Measurements from ENCODE around the gene TIAM1.

Gene TIAM1

DNA sequence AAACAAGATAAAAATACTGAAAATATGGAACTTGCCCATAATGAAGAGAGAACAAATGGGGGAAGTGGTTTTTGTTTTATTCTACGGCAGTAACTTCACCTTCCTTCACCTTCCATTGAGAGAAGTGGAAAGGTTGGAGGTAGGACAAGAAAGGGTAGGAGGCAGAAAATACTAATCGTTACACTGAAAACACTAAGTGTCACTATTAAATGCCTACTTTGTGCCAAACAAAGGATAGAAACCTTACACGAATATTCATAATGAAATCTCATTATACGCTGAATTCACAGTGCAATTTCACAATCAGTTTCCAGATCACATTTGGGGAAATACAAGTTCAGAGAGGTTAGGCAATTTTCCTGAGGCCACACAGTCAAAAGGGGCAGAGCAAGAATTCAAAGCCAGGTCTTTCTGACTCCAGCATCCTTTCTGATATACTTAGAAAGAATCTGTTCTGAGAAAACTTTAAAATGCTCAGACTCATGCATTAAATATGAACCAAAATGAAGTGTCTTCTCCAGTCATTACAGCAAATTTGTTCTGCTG, 3.0 kb downstream of the TIAM1 start:
- Histone ChIP-seq H4K20me1 (ENCODE audit: insufficient read depth, low read length) (0 out of 2 replicates have a peak, but pooled peaks cover 2% of the 10 kb centered on the region), H3K27ac (ENCODE audit: low read length) (no peak overlapping the region), H3K79me2 (ENCODE audit: insufficient read depth, low read length) (no peaks in the 10 kb centered on the region), H2AFZ (ENCODE audit: low read depth, low read length) (no peak overlapping the region), H3K9me3 (ENCODE audit: insufficient read depth, low read length, severe bottlenecking) (no peaks in the 10 kb centered on the region), H3K27me3 (ENCODE audit: insufficient read depth, low read length, poor library complexity) (no peaks in the 10 kb centered on the region), H3K4me1 (ENCODE audit: insufficient read depth, low read length) (no peaks in the 10 kb centered on the region), H3K9ac (ENCODE audit: low read depth, low read length) (no peak overlapping the region), H3K36me3 (ENCODE audit: insufficient read depth, low read length) (no peaks in the 10 kb centered on the region), H3K4me2 (ENCODE audit: insufficient read depth, low read length) (no peak overlapping the region), H3K4me3 (ENCODE audit: low read depth in 1 of 2, low read length in 2 of 2) (no peak overlapping the region)
- ATAC-seq (ENCODE audit: insufficient read depth, low read depth) (no peak), DNase-seq (no peak)
- TF ChIP-seq, protein P1, sequence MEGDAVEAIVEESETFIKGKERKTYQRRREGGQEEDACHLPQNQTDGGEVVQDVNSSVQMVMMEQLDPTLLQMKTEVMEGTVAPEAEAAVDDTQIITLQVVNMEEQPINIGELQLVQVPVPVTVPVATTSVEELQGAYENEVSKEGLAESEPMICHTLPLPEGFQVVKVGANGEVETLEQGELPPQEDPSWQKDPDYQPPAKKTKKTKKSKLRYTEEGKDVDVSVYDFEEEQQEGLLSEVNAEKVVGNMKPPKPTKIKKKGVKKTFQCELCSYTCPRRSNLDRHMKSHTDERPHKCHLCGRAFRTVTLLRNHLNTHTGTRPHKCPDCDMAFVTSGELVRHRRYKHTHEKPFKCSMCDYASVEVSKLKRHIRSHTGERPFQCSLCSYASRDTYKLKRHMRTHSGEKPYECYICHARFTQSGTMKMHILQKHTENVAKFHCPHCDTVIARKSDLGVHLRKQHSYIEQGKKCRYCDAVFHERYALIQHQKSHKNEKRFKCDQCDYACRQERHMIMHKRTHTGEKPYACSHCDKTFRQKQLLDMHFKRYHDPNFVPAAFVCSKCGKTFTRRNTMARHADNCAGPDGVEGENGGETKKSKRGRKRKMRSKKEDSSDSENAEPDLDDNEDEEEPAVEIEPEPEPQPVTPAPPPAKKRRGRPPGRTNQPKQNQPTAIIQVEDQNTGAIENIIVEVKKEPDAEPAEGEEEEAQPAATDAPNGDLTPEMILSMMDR (IDR thresholded peaks at IDR 0.05; ENCODE audit: borderline replicate concordance, extremely low read depth, low read length, poor library complexity, severe bottlenecking) = no peak
- TF ChIP-seq EZH2 (IDR thresholded peaks at IDR 0.05; ENCODE audit: borderline replicate concordance, low read depth, low read length, severe bottlenecking) = no peak

DNA sequence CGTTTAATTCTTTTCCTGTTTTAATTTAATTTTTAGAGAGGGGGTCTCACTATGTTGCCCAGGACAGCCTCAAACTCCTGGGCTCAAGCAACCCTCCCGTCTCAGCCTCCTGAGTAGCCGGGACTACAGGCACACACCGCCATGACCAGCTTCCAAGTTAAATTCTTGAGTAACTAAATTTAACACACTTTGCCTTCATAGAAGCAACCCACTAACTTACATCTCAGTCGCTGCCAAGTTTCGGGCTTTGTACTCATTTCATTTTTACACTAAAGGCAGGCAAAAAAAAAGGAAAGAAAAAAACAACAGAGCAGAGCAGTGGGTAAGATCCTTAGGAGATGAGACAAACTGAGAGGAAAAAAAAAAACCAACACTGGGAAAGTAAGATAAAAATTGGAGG, 3.5 kb downstream of the TIAM1 start:
- H3K4me3 ChIP-seq (ENCODE audit: low read depth in 1 of 2, low read length in 2 of 2) = no peak overlapping the region
- no peaks in the 10 kb centered on the region for H3K79me2 ChIP-seq (ENCODE audit: insufficient read depth, low read length)
- no peak overlapping the region for H3K4me2 ChIP-seq (ENCODE audit: insufficient read depth, low read length)
- 0 out of 2 replicates have a peak, but pooled peaks cover 2% of the 10 kb centered on the region for H4K20me1 ChIP-seq (ENCODE audit: insufficient read depth, low read length)
- H3K4me1 ChIP-seq (ENCODE audit: insufficient read depth, low read length) = no peaks in the 10 kb centered on the region
- no peak for DNase-seq
- no peak overlapping the region for H3K9ac ChIP-seq (ENCODE audit: low read depth, low read length)
- no peak for ATAC-seq (ENCODE audit: insufficient read depth, low read depth)
- no peak overlapping the region for H3K27ac ChIP-seq (ENCODE audit: low read length)
- TF ChIP-seq, protein P1 (IDR thresholded peaks at IDR 0.05; ENCODE audit: borderline replicate concordance, extremely low read depth, low read length, poor library complexity, severe bottlenecking) = no peak
- no peak for TF ChIP-seq EZH2 (IDR thresholded peaks at IDR 0.05; ENCODE audit: borderline replicate concordance, low read depth, low read length, severe bottlenecking)
- H3K27me3 ChIP-seq (ENCODE audit: insufficient read depth, low read length, poor library complexity) = no peaks in the 10 kb centered on the region
- H3K9me3 ChIP-seq (ENCODE audit: insufficient read depth, low read length, severe bottlenecking) = no peaks in the 10 kb centered on the region
- H3K36me3 ChIP-seq (ENCODE audit: insufficient read depth, low read length) = no peaks in the 10 kb centered on the region
- H2AFZ ChIP-seq (ENCODE audit: low read depth, low read length) = no peak overlapping the region

GRCh38 chr21:31339721-31340120, 4.3 kb downstream of the TIAM1 start:
- no peaks in the 10 kb centered on the region for H3K36me3 ChIP-seq (ENCODE audit: insufficient read depth, low read length)
- no peak overlapping the region for H3K9ac ChIP-seq (ENCODE audit: low read depth, low read length)
- no peak overlapping the region for H3K4me2 ChIP-seq (ENCODE audit: insufficient read depth, low read length)
- H3K4me3 ChIP-seq (ENCODE audit: low read depth in 1 of 2, low read length in 2 of 2) = no peak overlapping the region
- H3K27me3 ChIP-seq (ENCODE audit: insufficient read depth, low read length, poor library complexity) = no peaks in the 10 kb centered on the region
- DNase-seq (no peak), ATAC-seq (ENCODE audit: insufficient read depth, low read depth) (no peak)
- H3K4me1 ChIP-seq (ENCODE audit: insufficient read depth, low read length) = no peaks in the 10 kb centered on the region
- no peaks in the 10 kb centered on the region for H3K79me2 ChIP-seq (ENCODE audit: insufficient read depth, low read length)
- TF ChIP-seq, protein P1 (IDR thresholded peaks at IDR 0.05; ENCODE audit: borderline replicate concordance, extremely low read depth, low read length, poor library complexity, severe bottlenecking) = no peak
- no peak for TF ChIP-seq EZH2 (IDR thresholded peaks at IDR 0.05; ENCODE audit: borderline replicate concordance, low read depth, low read length, severe bottlenecking)
- no peak overlapping the region for H3K27ac ChIP-seq (ENCODE audit: low read length)
- H2AFZ ChIP-seq (ENCODE audit: low read depth, low read length) = no peak overlapping the region
- H4K20me1 ChIP-seq (ENCODE audit: insufficient read depth, low read length) = 0 out of 2 replicates have a peak, but pooled peaks cover 2% of the 10 kb centered on the region
- no peaks in the 10 kb centered on the region for H3K9me3 ChIP-seq (ENCODE audit: insufficient read depth, low read length, severe bottlenecking)

All from DND-41 (cell line).